Spinal cord (tissue), 4 donors: ENCODE measurements around the gene AUTS2. TPM values are rescaled to one million over a fixed set of nuclear protein-coding genes. Genes with fewer than 3 reads are reported as not detected.

Experiments used
- polyA plus RNA-seq, 2 donors: library from polyadenylated mRNA; unstranded; fragments of 120-200 nt; gene quantifications; one replicate each; pipeline ENCODE4 v1.2.1, GENCODE V29; 2013; ENCODE audit not compliant: insufficient read length in 2 of 2
- small RNA-seq: library from RNA; depleted of rRNA; stranded (forward); fragments of <200 nt; gene quantifications from one replicate; pipeline ENCODE3, GENCODE V24; 2014; ENCODE audit warnings: low replicate concordance
- total RNA-seq, 2 donors: library from RNA; depleted of rRNA in 1 of 2; stranded (reverse); fragments of 120-200 nt in 1 of 2; fragments of >200 nt in 1 of 2; gene quantifications; one replicate each; pipeline versions ENCODE4 v1.2.3 to v1.2.4, GENCODE V29; 2013 to 2014

Gene AUTS2
- total and polyA plus RNA-seq, 4 donors = 56.2 to 214 (median 135) TPM

Small RNA genes lying within 50 kb of the gene (small RNA-seq; reads per million reads assigned to genes)
- gene AC073873.1 = not detected
